ENCODE data around the gene TXNDC8. TPM values are rescaled to one million over a fixed set of nuclear protein-coding genes. Genes with fewer than 3 reads are reported as not detected.

Gene TXNDC8
- total and polyA plus RNA-seq, 2 experiments from 2014 or later = not detected

GRCh38 chr9:110344821-110345220 is 7.2 kb upstream of the TXNDC8 start (continued):
- TF ChIP-seq, protein P1, sequence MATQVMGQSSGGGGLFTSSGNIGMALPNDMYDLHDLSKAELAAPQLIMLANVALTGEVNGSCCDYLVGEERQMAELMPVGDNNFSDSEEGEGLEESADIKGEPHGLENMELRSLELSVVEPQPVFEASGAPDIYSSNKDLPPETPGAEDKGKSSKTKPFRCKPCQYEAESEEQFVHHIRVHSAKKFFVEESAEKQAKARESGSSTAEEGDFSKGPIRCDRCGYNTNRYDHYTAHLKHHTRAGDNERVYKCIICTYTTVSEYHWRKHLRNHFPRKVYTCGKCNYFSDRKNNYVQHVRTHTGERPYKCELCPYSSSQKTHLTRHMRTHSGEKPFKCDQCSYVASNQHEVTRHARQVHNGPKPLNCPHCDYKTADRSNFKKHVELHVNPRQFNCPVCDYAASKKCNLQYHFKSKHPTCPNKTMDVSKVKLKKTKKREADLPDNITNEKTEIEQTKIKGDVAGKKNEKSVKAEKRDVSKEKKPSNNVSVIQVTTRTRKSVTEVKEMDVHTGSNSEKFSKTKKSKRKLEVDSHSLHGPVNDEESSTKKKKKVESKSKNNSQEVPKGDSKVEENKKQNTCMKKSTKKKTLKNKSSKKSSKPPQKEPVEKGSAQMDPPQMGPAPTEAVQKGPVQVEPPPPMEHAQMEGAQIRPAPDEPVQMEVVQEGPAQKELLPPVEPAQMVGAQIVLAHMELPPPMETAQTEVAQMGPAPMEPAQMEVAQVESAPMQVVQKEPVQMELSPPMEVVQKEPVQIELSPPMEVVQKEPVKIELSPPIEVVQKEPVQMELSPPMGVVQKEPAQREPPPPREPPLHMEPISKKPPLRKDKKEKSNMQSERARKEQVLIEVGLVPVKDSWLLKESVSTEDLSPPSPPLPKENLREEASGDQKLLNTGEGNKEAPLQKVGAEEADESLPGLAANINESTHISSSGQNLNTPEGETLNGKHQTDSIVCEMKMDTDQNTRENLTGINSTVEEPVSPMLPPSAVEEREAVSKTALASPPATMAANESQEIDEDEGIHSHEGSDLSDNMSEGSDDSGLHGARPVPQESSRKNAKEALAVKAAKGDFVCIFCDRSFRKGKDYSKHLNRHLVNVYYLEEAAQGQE (IDR thresholded peaks at IDR 0.05; ENCODE audit: unreplicated experiment) = no peak
- TF ChIP-seq CREB1 (CRISPR knock-in tag; IDR thresholded peaks at IDR 0.05; ENCODE audit: low read depth) (no peak), EZH2 (IDR thresholded peaks at IDR 0.05; ENCODE audit: low read depth, unreplicated experiment) (no peak)

DNA sequence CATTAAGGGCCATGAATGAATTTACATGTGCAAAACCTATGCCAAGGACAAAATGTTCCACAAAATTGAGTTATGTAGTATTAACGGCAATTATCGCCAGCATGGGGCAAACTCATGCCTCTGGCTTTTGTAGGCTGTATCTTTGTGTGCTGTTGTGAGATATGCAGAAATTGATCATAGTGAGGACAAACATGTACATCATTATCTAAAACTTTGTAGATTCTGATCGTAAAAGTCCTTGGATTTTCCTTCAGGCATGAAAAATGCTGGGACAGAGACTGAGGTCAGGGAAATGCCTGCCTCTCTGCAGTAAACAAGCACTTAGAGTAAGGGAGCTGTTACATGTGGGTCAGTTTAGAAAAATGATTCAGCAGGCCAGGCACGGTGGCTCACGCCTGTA is 5.9 kb upstream of the TXNDC8 start:
- H3K9me2 ChIP-seq (ENCODE audit: insufficient read depth) = no peaks in the 10 kb centered on the region
- no peaks in the 10 kb centered on the region for H3K4me1 Mint-ChIP-seq
- no peak overlapping the region for H3K4me3 ChIP-seq
- ATAC-seq (no peak), DNase-seq (ENCODE audit: low spot score) (no peak)
- no peaks in the 10 kb centered on the region for H4K20me1 ChIP-seq (replicated peaks; ENCODE audit: insufficient read depth)
- no peaks in the 10 kb centered on the region for H3K79me2 ChIP-seq (replicated peaks; ENCODE audit: insufficient read depth)
- no peaks in the 10 kb centered on the region for H3K36me3 ChIP-seq (ENCODE audit: insufficient read depth)
- H3K27me3 ChIP-seq (ENCODE audit: insufficient read depth) = no peaks in the 10 kb centered on the region
- no peaks in the 10 kb centered on the region for H3K4me1 ChIP-seq (ENCODE audit: insufficient read depth)
- no peak overlapping the region for H2AFZ ChIP-seq
- no peaks in the 10 kb centered on the region for H3K36me3 Mint-ChIP-seq (ENCODE audit: low read depth)
- H3F3A ChIP-seq (replicated peaks; ENCODE audit: low read depth) = no peaks in the 10 kb centered on the region
- no peak overlapping the region for H3K4me3 Mint-ChIP-seq
- H3K27ac ChIP-seq (ENCODE audit: low read depth) = no peak overlapping the region
- no peaks in the 10 kb centered on the region for H3K9me3 Mint-ChIP-seq
- no peak overlapping the region for H3K27ac Mint-ChIP-seq
- no peak overlapping the region for H3K4me2 ChIP-seq
- no peaks in the 10 kb centered on the region for H3K27me3 Mint-ChIP-seq (ENCODE audit: insufficient read depth, low read depth, poor library complexity)
- TF ChIP-seq, protein P2, sequence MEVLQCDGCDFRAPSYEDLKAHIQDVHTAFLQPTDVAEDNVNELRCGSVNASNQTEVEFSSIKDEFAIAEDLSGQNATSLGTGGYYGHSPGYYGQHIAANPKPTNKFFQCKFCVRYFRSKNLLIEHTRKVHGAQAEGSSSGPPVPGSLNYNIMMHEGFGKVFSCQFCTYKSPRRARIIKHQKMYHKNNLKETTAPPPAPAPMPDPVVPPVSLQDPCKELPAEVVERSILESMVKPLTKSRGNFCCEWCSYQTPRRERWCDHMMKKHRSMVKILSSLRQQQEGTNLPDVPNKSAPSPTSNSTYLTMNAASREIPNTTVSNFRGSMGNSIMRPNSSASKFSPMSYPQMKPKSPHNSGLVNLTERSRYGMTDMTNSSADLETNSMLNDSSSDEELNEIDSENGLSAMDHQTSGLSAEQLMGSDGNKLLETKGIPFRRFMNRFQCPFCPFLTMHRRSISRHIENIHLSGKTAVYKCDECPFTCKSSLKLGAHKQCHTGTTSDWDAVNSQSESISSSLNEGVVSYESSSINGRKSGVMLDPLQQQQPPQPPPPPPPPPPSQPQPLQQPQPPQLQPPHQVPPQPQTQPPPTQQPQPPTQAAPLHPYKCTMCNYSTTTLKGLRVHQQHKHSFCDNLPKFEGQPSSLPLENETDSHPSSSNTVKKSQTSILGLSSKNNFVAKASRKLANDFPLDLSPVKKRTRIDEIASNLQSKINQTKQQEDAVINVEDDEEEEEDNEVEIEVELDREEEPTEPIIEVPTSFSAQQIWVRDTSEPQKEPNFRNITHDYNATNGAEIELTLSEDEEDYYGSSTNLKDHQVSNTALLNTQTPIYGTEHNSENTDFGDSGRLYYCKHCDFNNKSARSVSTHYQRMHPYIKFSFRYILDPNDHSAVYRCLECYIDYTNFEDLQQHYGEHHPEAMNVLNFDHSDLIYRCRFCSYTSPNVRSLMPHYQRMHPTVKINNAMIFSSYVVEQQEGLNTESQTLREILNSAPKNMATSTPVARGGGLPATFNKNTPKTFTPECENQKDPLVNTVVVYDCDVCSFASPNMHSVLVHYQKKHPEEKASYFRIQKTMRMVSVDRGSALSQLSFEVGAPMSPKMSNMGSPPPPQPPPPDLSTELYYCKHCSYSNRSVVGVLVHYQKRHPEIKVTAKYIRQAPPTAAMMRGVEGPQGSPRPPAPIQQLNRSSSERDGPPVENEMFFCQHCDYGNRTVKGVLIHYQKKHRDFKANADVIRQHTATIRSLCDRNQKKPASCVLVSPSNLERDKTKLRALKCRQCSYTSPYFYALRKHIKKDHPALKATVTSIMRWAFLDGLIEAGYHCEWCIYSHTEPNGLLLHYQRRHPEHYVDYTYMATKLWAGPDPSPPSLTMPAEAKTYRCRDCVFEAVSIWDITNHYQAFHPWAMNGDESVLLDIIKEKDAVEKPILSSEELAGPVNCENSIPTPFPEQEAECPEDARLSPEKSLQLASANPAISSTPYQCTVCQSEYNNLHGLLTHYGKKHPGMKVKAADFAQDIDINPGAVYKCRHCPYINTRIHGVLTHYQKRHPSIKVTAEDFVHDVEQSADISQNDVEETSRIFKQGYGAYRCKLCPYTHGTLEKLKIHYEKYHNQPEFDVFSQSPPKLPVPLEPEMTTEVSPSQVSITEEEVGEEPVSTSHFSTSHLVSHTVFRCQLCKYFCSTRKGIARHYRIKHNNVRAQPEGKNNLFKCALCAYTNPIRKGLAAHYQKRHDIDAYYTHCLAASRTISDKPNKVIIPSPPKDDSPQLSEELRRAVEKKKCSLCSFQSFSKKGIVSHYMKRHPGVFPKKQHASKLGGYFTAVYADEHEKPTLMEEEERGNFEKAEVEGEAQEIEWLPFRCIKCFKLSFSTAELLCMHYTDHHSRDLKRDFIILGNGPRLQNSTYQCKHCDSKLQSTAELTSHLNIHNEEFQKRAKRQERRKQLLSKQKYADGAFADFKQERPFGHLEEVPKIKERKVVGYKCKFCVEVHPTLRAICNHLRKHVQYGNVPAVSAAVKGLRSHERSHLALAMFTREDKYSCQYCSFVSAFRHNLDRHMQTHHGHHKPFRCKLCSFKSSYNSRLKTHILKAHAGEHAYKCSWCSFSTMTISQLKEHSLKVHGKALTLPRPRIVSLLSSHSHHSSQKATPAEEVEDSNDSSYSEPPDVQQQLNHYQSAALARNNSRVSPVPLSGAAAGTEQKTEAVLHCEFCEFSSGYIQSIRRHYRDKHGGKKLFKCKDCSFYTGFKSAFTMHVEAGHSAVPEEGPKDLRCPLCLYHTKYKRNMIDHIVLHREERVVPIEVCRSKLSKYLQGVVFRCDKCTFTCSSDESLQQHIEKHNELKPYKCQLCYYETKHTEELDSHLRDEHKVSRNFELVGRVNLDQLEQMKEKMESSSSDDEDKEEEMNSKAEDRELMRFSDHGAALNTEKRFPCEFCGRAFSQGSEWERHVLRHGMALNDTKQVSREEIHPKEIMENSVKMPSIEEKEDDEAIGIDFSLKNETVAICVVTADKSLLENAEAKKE (CRISPR knock-in tag; IDR thresholded peaks at IDR 0.05) = no peak
- TF ChIP-seq, protein P1 (IDR thresholded peaks at IDR 0.05; ENCODE audit: unreplicated experiment) = no peak
- TF ChIP-seq, protein P3, sequence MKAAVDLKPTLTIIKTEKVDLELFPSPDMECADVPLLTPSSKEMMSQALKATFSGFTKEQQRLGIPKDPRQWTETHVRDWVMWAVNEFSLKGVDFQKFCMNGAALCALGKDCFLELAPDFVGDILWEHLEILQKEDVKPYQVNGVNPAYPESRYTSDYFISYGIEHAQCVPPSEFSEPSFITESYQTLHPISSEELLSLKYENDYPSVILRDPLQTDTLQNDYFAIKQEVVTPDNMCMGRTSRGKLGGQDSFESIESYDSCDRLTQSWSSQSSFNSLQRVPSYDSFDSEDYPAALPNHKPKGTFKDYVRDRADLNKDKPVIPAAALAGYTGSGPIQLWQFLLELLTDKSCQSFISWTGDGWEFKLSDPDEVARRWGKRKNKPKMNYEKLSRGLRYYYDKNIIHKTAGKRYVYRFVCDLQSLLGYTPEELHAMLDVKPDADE (IDR thresholded peaks at IDR 0.05) = no peak
- TF ChIP-seq ZNF114 (CRISPR knock-in tag; IDR thresholded peaks at IDR 0.05) (no peak), POLR2AphosphoS5 (IDR thresholded peaks at IDR 0.05; ENCODE audit: low read depth) (no peak), EZH2phosphoT487 (IDR thresholded peaks at IDR 0.05; ENCODE audit: unreplicated experiment) (no peak), NANOG (IDR thresholded peaks at IDR 0.05; ENCODE audit: borderline replicate concordance) (no peak), EZH2 (IDR thresholded peaks at IDR 0.05; ENCODE audit: low read depth, unreplicated experiment) (no peak)
